ENCODE results near the gene UBR1. TPM values are rescaled to one million over a fixed set of nuclear protein-coding genes. Genes with fewer than 3 reads are reported as not detected.
"Not testable (repeated sequence)": the region's sequence is repeated elsewhere in the genome, so short reads cannot be mapped to it uniquely, and the experiment has no call there.

The UBR1 gene
- total RNA-seq, 1 donor from 2014 or later = 16.9 TPM

DNA sequence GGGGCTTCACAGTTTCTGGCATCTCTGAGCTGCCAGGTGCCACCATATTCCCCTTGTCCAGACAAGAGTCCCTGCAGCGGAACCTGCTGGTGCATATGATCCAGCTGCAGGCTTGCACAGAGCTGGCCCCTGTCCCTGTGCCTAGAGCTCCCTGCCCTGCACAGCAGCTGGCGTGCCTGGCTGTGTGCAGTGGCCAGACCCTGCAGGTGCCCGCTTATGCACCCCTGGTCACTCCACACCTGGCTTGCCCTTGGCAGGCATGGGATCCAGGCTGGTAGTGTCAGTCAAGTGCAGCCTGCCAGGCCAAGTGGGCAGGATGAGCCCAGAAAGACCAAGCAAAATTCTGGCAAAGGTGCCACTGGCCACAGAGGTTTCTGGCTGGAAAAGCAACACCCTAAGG, 96.6 kb downstream of the UBR1 start:
- TF ChIP-seq, protein P1, sequence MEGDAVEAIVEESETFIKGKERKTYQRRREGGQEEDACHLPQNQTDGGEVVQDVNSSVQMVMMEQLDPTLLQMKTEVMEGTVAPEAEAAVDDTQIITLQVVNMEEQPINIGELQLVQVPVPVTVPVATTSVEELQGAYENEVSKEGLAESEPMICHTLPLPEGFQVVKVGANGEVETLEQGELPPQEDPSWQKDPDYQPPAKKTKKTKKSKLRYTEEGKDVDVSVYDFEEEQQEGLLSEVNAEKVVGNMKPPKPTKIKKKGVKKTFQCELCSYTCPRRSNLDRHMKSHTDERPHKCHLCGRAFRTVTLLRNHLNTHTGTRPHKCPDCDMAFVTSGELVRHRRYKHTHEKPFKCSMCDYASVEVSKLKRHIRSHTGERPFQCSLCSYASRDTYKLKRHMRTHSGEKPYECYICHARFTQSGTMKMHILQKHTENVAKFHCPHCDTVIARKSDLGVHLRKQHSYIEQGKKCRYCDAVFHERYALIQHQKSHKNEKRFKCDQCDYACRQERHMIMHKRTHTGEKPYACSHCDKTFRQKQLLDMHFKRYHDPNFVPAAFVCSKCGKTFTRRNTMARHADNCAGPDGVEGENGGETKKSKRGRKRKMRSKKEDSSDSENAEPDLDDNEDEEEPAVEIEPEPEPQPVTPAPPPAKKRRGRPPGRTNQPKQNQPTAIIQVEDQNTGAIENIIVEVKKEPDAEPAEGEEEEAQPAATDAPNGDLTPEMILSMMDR (IDR thresholded peaks at IDR 0.05; ENCODE audit: insufficient read depth, low read length, poor library complexity, severe bottlenecking) = no peak
- Histone ChIP-seq H3K4me3 (ENCODE audit: low read depth, low read length) (no peak overlapping the region), H3K27me3 (ENCODE audit: control insufficient read depth, insufficient read depth, low read length) (no peaks in the 10 kb centered on the region), H3K36me3 (ENCODE audit: control insufficient read depth, insufficient read depth, low read length) (peaks cover 2% of the 10 kb centered on the region)
- DNase-seq (ENCODE audit: low read depth) = no peak

DNA sequence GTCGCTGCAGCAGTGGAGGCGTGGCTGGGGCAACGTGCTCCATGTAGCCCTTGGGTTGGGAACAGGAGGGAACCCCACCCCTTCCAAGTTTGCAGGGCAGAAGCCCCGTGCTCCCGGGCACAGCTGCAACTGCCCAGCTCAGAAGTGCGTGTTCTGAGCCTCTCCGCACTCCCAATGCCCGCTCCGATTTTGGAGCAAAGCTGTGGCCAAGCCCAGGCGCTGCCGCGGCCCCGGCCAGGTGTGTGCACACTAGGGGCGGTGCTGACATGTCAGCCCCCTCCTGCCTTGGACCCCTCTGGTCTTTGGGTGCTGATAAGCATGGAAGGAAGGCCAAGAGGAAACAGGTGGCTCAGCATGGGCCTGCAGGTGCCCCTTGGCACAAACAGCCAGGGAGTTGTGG, 97.7 kb downstream of the UBR1 start:
- Histone ChIP-seq H3K4me3 (ENCODE audit: low read depth, low read length) (no peak overlapping the region), H3K27me3 (ENCODE audit: control insufficient read depth, insufficient read depth, low read length) (no peaks in the 10 kb centered on the region), H3K36me3 (ENCODE audit: control insufficient read depth, insufficient read depth, low read length) (peaks cover 2% of the 10 kb centered on the region)
- DNase-seq (ENCODE audit: low read depth) = no peak
- TF ChIP-seq, protein P1 (IDR thresholded peaks at IDR 0.05; ENCODE audit: insufficient read depth, low read length, poor library complexity, severe bottlenecking) = no peak

DNA sequence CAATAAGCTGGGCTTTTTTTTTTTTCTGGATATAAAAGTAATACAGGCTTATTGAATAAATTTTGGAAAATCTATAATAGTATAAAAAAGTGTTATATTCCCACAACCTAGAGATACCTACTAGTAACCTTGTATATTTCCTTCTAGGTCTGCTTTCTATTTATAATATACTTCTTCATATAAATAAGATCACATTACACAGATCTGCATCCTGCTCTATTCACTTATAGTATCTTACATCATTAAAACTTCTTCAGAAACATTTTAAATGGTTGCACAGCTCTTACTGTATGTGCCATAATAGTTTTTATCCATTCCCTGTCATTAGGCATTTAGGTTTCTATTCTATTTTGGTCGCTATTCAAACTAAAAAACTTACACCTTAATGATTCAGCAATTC, 98.3 kb downstream of the UBR1 start:
- H3K27me3 ChIP-seq (ENCODE audit: control insufficient read depth, insufficient read depth, low read length) = no peaks in the 10 kb centered on the region
- peaks cover 2% of the 10 kb centered on the region for H3K36me3 ChIP-seq (ENCODE audit: control insufficient read depth, insufficient read depth, low read length)
- no peak overlapping the region for H3K4me3 ChIP-seq (ENCODE audit: low read depth, low read length)
- TF ChIP-seq, protein P1 (IDR thresholded peaks at IDR 0.05; ENCODE audit: insufficient read depth, low read length, poor library complexity, severe bottlenecking) = no peak
- DNase-seq (ENCODE audit: low read depth) = no peak

DNA sequence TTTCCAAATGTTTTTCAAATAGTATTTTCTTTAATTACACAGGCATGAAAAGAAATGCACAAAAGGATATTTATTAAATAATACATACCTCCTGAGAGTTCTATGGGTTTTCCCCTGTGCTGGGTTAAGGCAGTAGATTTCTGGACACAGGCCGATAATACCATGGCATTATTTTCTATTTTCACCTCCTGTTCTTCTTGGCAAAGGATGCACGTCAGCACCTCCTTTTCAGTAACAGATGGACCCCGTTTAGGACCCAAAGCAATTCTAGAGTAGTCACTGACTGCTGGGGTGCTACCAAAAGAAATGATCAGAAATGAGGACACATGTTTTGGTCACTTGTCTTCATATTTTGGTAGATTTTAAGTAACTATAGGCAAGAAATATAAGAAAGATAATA, 98.8 kb downstream of the UBR1 start:
- DNase-seq (ENCODE audit: low read depth) = no peak
- TF ChIP-seq, protein P1 (IDR thresholded peaks at IDR 0.05; ENCODE audit: insufficient read depth, low read length, poor library complexity, severe bottlenecking) = no peak
- H3K27me3 ChIP-seq (ENCODE audit: control insufficient read depth, insufficient read depth, low read length) = no peaks in the 10 kb centered on the region
- H3K36me3 ChIP-seq (ENCODE audit: control insufficient read depth, insufficient read depth, low read length) = peaks cover 2% of the 10 kb centered on the region
- H3K4me3 ChIP-seq (ENCODE audit: low read depth, low read length) = no peak overlapping the region

DNA sequence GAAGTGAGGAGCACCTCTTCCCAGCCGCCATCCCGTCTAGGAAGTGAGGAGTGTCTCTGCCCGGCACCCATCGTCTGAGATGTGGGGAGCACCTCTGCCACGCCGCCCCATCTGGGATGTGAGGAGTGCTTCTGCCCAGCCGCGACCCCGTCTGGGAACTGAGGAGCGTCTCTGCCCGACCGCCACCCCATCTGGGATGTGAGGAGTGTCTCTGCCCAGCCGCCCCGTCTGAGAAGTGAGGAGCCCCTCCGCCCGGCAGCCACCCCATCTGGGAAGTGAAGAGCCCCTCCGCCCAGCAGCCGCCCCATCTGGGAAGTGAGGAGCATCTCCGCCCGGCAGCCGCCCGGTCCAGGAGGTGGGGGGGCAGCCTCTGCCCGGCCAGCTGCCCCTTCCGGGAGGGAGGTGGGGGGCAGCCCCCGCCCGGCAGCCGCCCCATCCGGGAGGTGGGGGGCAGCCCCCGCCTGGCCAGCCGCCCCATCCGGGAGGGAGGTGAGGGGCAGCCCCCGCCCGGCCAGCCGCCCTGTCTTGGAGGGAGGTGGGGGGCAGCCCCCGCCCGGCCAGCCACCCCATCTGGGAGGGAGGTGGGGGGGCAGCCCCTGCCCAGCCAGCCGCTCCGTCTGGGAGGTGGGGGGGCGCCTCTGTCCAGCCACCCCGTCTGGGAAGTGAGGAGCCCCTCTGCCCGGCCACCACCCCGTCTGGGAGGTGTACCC, 100.8 kb downstream of the UBR1 start:
- not testable (repeated sequence) for H3K36me3 ChIP-seq (ENCODE audit: control insufficient read depth, insufficient read depth, low read length); H3K27me3 ChIP-seq (ENCODE audit: control insufficient read depth, insufficient read depth, low read length); DNase-seq (ENCODE audit: low read depth); H3K4me3 ChIP-seq (ENCODE audit: low read depth, low read length)

DNA sequence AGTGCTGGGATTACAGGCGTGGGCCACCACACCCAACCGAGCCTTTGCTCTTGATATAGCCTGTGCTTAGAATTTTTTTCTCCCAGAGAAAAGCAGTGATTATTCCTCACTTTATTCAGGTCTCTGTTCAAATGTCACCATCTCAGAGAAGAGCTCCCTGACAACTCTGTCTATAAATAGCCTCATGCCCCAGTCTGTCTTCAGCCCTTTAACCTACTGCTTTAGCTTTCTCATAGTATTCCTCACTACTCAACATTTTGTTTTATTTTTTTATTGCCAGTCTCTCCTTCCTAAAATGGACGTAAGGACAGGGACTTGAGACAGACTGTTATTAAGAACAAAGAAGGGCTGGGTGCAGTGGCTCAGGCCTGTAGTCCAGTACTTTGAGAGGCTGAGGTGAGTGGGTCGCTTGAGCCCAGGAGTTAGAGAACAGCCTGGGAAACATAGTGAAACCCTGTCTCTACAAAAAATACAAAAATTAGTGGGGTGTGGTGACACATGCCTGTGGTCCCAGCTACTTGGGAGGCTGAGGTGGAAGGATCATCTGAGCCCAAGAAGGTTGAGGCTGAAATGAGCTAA, 106.5 kb downstream of the UBR1 start:
- H3K4me3 ChIP-seq (ENCODE audit: low read depth, low read length) = no peak overlapping the region
- TF ChIP-seq, protein P1 (IDR thresholded peaks at IDR 0.05; ENCODE audit: insufficient read depth, low read length, poor library complexity, severe bottlenecking) = no peak
- H3K36me3 ChIP-seq (ENCODE audit: control insufficient read depth, insufficient read depth, low read length) = no peaks in the 10 kb centered on the region
- no peak for DNase-seq (ENCODE audit: low read depth)
- H3K27me3 ChIP-seq (ENCODE audit: control insufficient read depth, insufficient read depth, low read length) = no peaks in the 10 kb centered on the region

Measured in kidney epithelial cell (primary cell).